ENCODE measurements around the gene TACO1. TPM values are rescaled to one million over a fixed set of nuclear protein-coding genes. Genes with fewer than 3 reads are reported as not detected.

Gene TACO1
- 25.0 and 27.1 TPM in 2 replicates for total RNA-seq (2021)
- percentile 64 among the genes with signal in this experiment for Bru-seq, nascent RNA
- BruChase-seq, experiment 1, labeled RNA remaining after a 2-hour chase = percentile 61 among the genes with signal in this experiment
- percentile 83 among the genes with signal in this experiment for BruChase-seq, experiment 2, labeled RNA remaining after a 6-hour chase
- long read RNA-seq, transcript TACO1-201 (5 exons, 1,469 nt) = major isoform, 55 of 60 reads
- long read RNA-seq, partial matches to known transcripts = 1 of 60 reads
- long read RNA-seq, other reads (novel, unspliced or antisense) = 4 of 60 reads

DNA sequence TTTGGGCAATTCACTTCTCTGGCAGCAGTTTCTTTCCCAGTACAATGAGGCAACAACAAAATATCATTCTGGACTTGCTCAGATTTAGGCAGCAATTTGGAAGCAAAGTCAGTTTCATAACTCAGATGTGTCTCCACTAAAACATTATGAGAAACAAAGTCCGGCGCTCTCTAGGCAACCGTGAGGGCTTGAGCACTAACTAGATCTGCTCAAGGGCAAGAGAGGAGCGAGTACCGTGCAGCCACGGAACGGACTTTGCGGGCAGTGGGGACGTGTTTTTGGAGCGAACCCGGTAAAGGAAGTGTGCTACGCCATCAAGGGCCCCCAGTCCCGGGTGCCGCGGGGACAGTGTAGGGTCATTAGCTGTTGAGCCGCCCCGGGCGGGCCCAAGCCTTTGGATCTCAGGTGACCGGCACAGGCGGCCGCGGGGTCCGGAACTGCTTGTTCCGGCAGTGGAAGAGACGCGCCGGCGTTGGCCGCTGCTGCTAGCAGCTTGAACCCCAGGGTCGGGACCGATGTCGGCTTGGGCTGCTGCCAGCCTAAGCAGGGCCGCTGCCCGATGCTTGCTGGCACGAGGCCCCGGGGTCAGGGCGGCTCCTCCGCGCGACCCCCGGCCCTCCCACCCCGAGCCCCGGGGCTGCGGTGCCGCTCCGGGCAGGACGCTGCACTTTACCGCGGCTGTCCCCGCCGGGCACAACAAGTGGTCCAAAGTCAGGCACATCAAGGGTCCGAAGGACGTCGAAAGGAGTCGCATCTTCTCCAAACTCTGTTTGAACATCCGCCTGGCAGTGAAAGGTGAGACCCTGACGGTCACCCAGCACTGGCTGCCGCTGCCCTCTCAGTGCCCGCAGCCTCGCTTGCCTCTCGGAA lies at the start of gene TACO1:
Gene TACO1 (plus strand): TSS at position 327 of the 870 bp plus-strand sequence. CDS start 189 bp downstream, at position 516.
- no TSS peak for BruUV-seq (replicated peaks)
- TF ChIP-seq, protein P1, sequence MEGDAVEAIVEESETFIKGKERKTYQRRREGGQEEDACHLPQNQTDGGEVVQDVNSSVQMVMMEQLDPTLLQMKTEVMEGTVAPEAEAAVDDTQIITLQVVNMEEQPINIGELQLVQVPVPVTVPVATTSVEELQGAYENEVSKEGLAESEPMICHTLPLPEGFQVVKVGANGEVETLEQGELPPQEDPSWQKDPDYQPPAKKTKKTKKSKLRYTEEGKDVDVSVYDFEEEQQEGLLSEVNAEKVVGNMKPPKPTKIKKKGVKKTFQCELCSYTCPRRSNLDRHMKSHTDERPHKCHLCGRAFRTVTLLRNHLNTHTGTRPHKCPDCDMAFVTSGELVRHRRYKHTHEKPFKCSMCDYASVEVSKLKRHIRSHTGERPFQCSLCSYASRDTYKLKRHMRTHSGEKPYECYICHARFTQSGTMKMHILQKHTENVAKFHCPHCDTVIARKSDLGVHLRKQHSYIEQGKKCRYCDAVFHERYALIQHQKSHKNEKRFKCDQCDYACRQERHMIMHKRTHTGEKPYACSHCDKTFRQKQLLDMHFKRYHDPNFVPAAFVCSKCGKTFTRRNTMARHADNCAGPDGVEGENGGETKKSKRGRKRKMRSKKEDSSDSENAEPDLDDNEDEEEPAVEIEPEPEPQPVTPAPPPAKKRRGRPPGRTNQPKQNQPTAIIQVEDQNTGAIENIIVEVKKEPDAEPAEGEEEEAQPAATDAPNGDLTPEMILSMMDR (conservative IDR thresholded peaks at IDR 0.05) = no peak
- no peak for TF ChIP-seq EZH2 (IDR thresholded peaks at IDR 0.05; ENCODE audit: low read depth)
- Histone ChIP-seq H3K4me2 (peak within 1 kb of the TSS; percentile 83), H3K27ac (no peak within 1 kb of the TSS), H2AFZ (peak within 1 kb of the TSS; percentile 95), H3K4me1 (replicated peaks; ENCODE audit: insufficient read depth) (peaks cover 11% of the 10 kb centered on the region; the same call in 1 of the 2 replicates), H3K9me3 (ENCODE audit: insufficient read depth, low read depth) (no peaks in the 10 kb centered on the region), H3K27me3 (ENCODE audit: insufficient read depth, low read depth) (no peaks in the 10 kb centered on the region), H3K36me3 (ENCODE audit: low read depth) (peaks cover 7% of the 10 kb centered on the region; the same call in 1 of the 2 replicates), H3K79me2 (ENCODE audit: low read depth) (peaks cover 14% of the 10 kb centered on the region; the same call in 1 of the 2 replicates), H3F3A (ENCODE audit: insufficient read depth, low read depth) (no peaks in the 10 kb centered on the region; the same call in 1 of the 2 replicates), H3K9me2 (ENCODE audit: insufficient read depth) (no peaks in the 10 kb centered on the region), H3K4me3 (peak within 1 kb of the TSS; percentile 89), H4K20me1 (ENCODE audit: insufficient read depth) (no peaks in the 10 kb centered on the region; the same call in 1 of the 2 replicates)
- POLR2A ChIA-PET (ENCODE audit: unreplicated experiment) = no interaction called here
- CTCF ChIA-PET = no interaction called here
- DNase-seq = peak; percentile 61 to 79
- intact Hi-C loops (cut with micrococcal nuclease; ENCODE audit: unreplicated experiment) = no loop called here

DNA sequence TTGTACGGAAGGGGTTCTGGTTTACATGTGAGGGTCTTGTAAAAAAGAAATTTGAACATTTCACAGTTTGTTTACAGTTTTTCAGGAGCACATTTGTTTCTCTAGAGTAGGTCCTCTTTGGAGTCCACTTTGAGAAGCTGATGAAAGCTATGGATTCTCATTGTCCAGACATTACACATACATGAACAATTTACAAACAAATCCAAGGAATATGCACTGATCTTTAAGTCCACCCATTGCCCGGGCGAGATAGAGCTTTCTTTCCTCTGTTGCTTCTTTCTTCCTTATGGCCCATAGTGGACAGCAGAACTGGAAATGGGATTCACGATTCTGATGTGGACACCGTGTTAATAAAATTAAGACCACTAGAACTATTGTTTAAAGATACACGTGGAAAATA lies 48.5 kb upstream of the TACO1 start:
- H2AFZ ChIP-seq = no peak overlapping the region
- no peaks in the 10 kb centered on the region for H3K27me3 ChIP-seq (ENCODE audit: insufficient read depth, low read depth)
- BruUV-seq (replicated peaks) = no TSS peak
- intact Hi-C loops (cut with micrococcal nuclease; ENCODE audit: unreplicated experiment) = loop anchor here (5.0 kb wide), 1 partner anchor 105 kb away; the partner anchor contains the start of gene CYB561
- H3F3A ChIP-seq (ENCODE audit: insufficient read depth, low read depth) = no peaks in the 10 kb centered on the region; the same call in 1 of the 2 replicates
- no peak for DNase-seq
- H3K9me2 ChIP-seq (ENCODE audit: insufficient read depth) = no peaks in the 10 kb centered on the region
- H3K36me3 ChIP-seq (ENCODE audit: low read depth) = peaks cover 9% of the 10 kb centered on the region; the same call in 1 of the 2 replicates
- peaks cover 76% of the 10 kb centered on the region for H3K79me2 ChIP-seq (ENCODE audit: low read depth)
- TF ChIP-seq, protein P1 (conservative IDR thresholded peaks at IDR 0.05) = no peak
- peaks cover 22% of the 10 kb centered on the region for H3K4me1 ChIP-seq (replicated peaks; ENCODE audit: insufficient read depth)
- H3K27ac ChIP-seq = no peak overlapping the region
- peak overlapping the region; percentile 92 for H3K4me2 ChIP-seq
- ChIA-PET POLR2A (ENCODE audit: unreplicated experiment) (no interaction called here), CTCF (no interaction called here)
- H3K9me3 ChIP-seq (ENCODE audit: insufficient read depth, low read depth) = no peaks in the 10 kb centered on the region
- peaks cover 59% of the 10 kb centered on the region for H4K20me1 ChIP-seq (ENCODE audit: insufficient read depth)
- H3K4me3 ChIP-seq = peak overlapping the region; percentile 75

DNA sequence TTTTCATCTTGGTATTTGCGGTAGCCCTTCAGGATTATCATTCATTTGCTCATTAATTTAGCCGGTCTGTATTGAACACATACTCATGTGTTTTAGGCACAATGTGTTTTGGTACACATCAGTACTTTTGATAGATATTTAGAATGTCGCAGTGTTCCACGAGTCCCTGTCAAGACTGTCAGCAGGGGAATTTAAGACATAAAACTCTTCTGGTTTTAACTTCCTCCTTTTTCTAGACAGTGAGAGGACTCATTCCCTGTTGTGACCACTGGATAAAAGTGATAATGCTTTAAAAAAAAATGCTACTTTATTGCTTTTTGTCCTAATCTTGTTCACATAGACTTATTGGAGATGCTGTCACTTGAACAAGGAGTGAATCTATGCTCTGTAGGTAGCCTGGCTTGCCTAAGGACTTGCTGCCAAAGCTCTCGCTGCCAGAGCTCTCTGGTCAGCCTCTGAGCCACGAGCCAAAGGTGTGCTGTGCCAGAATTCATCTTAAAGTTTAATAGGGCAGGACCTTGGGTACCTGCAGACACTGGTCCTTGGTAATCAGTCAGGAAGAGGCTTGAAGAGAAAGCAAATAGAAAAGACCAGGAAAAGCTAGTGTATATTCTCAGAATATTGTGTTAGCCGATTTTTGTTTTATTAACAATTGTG lies 45.1 kb upstream of the TACO1 start:
- no peak overlapping the region for H2AFZ ChIP-seq
- H3K27ac ChIP-seq = no peak overlapping the region
- intact Hi-C loops (cut with micrococcal nuclease; ENCODE audit: unreplicated experiment) = no loop called here
- peaks cover 96% of the 10 kb centered on the region for H3K79me2 ChIP-seq (ENCODE audit: low read depth)
- H3K9me3 ChIP-seq (ENCODE audit: insufficient read depth, low read depth) = no peaks in the 10 kb centered on the region
- no peak overlapping the region for H3K4me2 ChIP-seq
- no peaks in the 10 kb centered on the region for H3K27me3 ChIP-seq (ENCODE audit: insufficient read depth, low read depth)
- ChIA-PET POLR2A (ENCODE audit: unreplicated experiment) (interaction anchor here (0.6 kb wide), 1 partner anchor 380 kb away, joined by 3 read pairs; no protein-coding TSS in a partner anchor), CTCF (no interaction called here)
- peaks cover 6% of the 10 kb centered on the region for H3F3A ChIP-seq (ENCODE audit: insufficient read depth, low read depth)
- no peaks in the 10 kb centered on the region for H3K9me2 ChIP-seq (ENCODE audit: insufficient read depth)
- H3K36me3 ChIP-seq (ENCODE audit: low read depth) = peaks cover 9% of the 10 kb centered on the region; the same call in 1 of the 2 replicates
- TF ChIP-seq EZH2 (IDR thresholded peaks at IDR 0.05; ENCODE audit: low read depth) = no peak
- TF ChIP-seq, protein P1 (conservative IDR thresholded peaks at IDR 0.05) = no peak
- no peak overlapping the region for H3K4me3 ChIP-seq
- peaks cover 86% of the 10 kb centered on the region for H4K20me1 ChIP-seq (ENCODE audit: insufficient read depth)
- no peak for DNase-seq
- BruUV-seq (replicated peaks) = no TSS peak
- peaks cover 12% of the 10 kb centered on the region for H3K4me1 ChIP-seq (replicated peaks; ENCODE audit: insufficient read depth)
